Fibroblast of lung (primary cell): ENCODE data around the gene IGF2.

Experiments used
- CTCF ChIP-seq, 2 donors: IDR thresholded peaks in 1 of 2; conservative IDR thresholded peaks in 1 of 2; 1 replicate in 1 of 2; 2 replicates in 1 of 2; pipeline ENCODE4 v1.5.1; 2011 to 2012; ENCODE audit warnings: low read length in 2 of 2, control low read depth in 1 of 2, inconsistent platforms in 1 of 2, low read depth in 1 of 2, mild to moderate bottlenecking in 1 of 2
- EZH2 ChIP-seq: IDR thresholded peaks from 2 replicates; pipeline ENCODE4 v1.5.1; 2012; ENCODE audit warnings: low read length, control low read depth, mild to moderate bottlenecking; ENCODE audit errors: missing control alignments

GRCh38 chr11:2180789-2181370 is 41.7 kb upstream of the IGF2 start:
- TF ChIP-seq CTCF (conservative IDR thresholded peaks at IDR 0.05 in 1 of 2, IDR thresholded peaks at IDR 0.05 in 1 of 2; ENCODE audit: low read depth in 1 of 2, low read length in 2 of 2): no peak
- no peak for TF ChIP-seq EZH2
